Liver (tissue), 9 donors: Measurements from ENCODE around the gene ARMC9. TPM values are rescaled to one million over a fixed set of nuclear protein-coding genes. Genes with fewer than 3 reads are reported as not detected.

Experiments
- DNase-seq: peaks from one replicate; pipeline ENCODE4 v3.0.0-alpha.2; 2017; ENCODE audit warnings: low spot score
- H3K27ac ChIP-seq, 2 donors: one replicate each; pipeline ENCODE4 v1.7.0; 2013; ENCODE audit warnings: inconsistent platforms in 2 of 2, low read length in 2 of 2, control low read depth in 1 of 2, low read depth in 1 of 2, mild to moderate bottlenecking in 1 of 2
- H3K27me3 ChIP-seq, 4 donors: one replicate each; pipeline versions ENCODE4 v1.6.1 to v1.7.0; 2013; ENCODE audit warnings: low read length in 3 of 4, inconsistent platforms in 1 of 4, mild to moderate bottlenecking in 1 of 4, moderate library complexity in 1 of 4; ENCODE audit not compliant: control insufficient read depth in 4 of 4, insufficient read depth in 4 of 4
- H3K36me3 ChIP-seq, 4 donors: one replicate each; pipeline versions ENCODE4 v1.6.1 to v1.7.0; 2013; ENCODE audit warnings: low read length in 3 of 4, mild to moderate bottlenecking in 3 of 4, low read depth in 1 of 4, moderate library complexity in 1 of 4; ENCODE audit not compliant: control insufficient read depth in 4 of 4, insufficient read depth in 3 of 4
- H3K4me1 ChIP-seq, 4 donors: one replicate each; pipeline versions ENCODE4 v1.6.1 to v1.7.0; 2013; ENCODE audit warnings: low read length in 3 of 4, mild to moderate bottlenecking in 3 of 4, moderate library complexity in 1 of 4; ENCODE audit not compliant: control insufficient read depth in 4 of 4, insufficient read depth in 4 of 4
- H3K4me3 ChIP-seq, 3 donors: one replicate each; pipeline versions ENCODE4 v1.6.1 to v1.7.0; 2013; ENCODE audit warnings: low read length in 3 of 3, control low read depth in 1 of 3, low read depth in 1 of 3, mild to moderate bottlenecking in 1 of 3
- H3K9ac ChIP-seq, 2 donors: one replicate each; pipeline ENCODE4 v1.7.0; 2013; ENCODE audit warnings: low read length in 2 of 2, mild to moderate bottlenecking in 2 of 2, moderate library complexity in 2 of 2, control low read depth in 1 of 2, low read depth in 1 of 2
- H3K9me3 ChIP-seq, 4 donors: one replicate each; pipeline versions ENCODE4 v1.6.1 to v1.7.0; 2013; ENCODE audit warnings: low read length in 3 of 4; ENCODE audit not compliant: control insufficient read depth in 4 of 4
- EGR1 ChIP-seq, 2 donors: IDR thresholded peaks; 2 replicates each; pipeline ENCODE4 v1.6.1; 2016 to 2018; ENCODE audit warnings: antibody characterized with exemption in 2 of 2, low read depth in 2 of 2
- FOXA1 ChIP-seq: IDR thresholded peaks from 2 replicates; pipeline ENCODE4 v1.6.1; 2016; ENCODE audit warnings: antibody characterized with exemption
- FOXA2 ChIP-seq: IDR thresholded peaks from 2 replicates; pipeline ENCODE4 v1.6.1; 2016; ENCODE audit warnings: antibody characterized with exemption
- GABPA ChIP-seq, 2 donors: IDR thresholded peaks in 1 of 2; conservative IDR thresholded peaks in 1 of 2; 2 replicates each; pipeline ENCODE4 v1.6.1; 2016; ENCODE audit warnings: antibody characterized with exemption in 2 of 2, mild to moderate bottlenecking in 1 of 2, moderate library complexity in 1 of 2
- HNF4A ChIP-seq, 2 donors: conservative IDR thresholded peaks; 2 replicates each; pipeline ENCODE4 v1.6.1; 2016; ENCODE audit warnings: antibody characterized with exemption in 2 of 2, mild to moderate bottlenecking in 2 of 2
- HNF4G ChIP-seq: IDR thresholded peaks from 2 replicates; pipeline ENCODE4 v1.6.1; 2016; ENCODE audit warnings: antibody characterized with exemption
- JUND ChIP-seq, 2 donors: IDR thresholded peaks; 2 replicates each; pipeline ENCODE4 v1.6.1; 2016; ENCODE audit warnings: antibody characterized with exemption in 2 of 2
- NR2F2 ChIP-seq: IDR thresholded peaks from 2 replicates; pipeline ENCODE4 v1.6.1; 2016; ENCODE audit warnings: antibody characterized with exemption
- RAD21 ChIP-seq, 2 donors: IDR thresholded peaks; 2 replicates each; pipeline ENCODE4 v1.6.1; 2016; ENCODE audit warnings: antibody characterized with exemption in 2 of 2, mild to moderate bottlenecking in 2 of 2
- RXRA ChIP-seq, 2 donors: IDR thresholded peaks; 2 replicates each; pipeline ENCODE4 v1.6.1; 2017 to 2018; ENCODE audit warnings: antibody characterized with exemption in 2 of 2, mild to moderate bottlenecking in 1 of 2
- SP1 ChIP-seq: IDR thresholded peaks from 2 replicates; pipeline ENCODE4 v1.6.1; 2018; ENCODE audit warnings: antibody characterized with exemption, mild to moderate bottlenecking
- TAF1 ChIP-seq: conservative IDR thresholded peaks from 2 replicates; pipeline ENCODE4 v1.6.1; 2016; ENCODE audit warnings: antibody characterized with exemption, mild to moderate bottlenecking
- YY1 ChIP-seq: IDR thresholded peaks from 2 replicates; pipeline ENCODE4 v1.6.1; 2016; ENCODE audit warnings: antibody characterized with exemption, mild to moderate bottlenecking
- WGBS: extraction: QIAGEN DNeasy Blood & Tissue Kit; methylation state at CpG from one replicate; pipeline ENCODE4 v1.1.7; 2013; 5-methylcytosine and 5-hydroxymethylcytosine counted together
- polyA plus RNA-seq, 2 donors: library from polyadenylated mRNA; stranded (reverse) in 1 of 2; unstranded in 1 of 2; fragments of 200-250 nt in 1 of 2; fragments of >200 nt in 1 of 2; fragmentation: Nextera tagmentation in 1 of 2; extraction: Ambion mirVana in 1 of 2; gene quantifications; one replicate each; pipeline versions ENCODE4 v1.2.1 to v1.2.3, GENCODE V29; 2013 to 2015
- total RNA-seq, 2 donors: library from RNA; depleted of rRNA; stranded (reverse); fragments of >200 nt; gene quantifications; one replicate each; pipeline ENCODE4 v1.2.3, GENCODE V29; 2014
- TF ChIP-seq, protein P1 (sequence below): IDR thresholded peaks from 2 replicates; pipeline ENCODE4 v1.6.1; 2016; ENCODE audit warnings: antibody characterized with exemption
- TF ChIP-seq, protein P2 (sequence below): fragments of 150-350 bp; IDR thresholded peaks from 2 replicates; pipeline ENCODE4 v1.5.1; 2017; ENCODE audit warnings: improper control_type of control experiment, low read depth, low read length; ENCODE audit not compliant: missing input control
- TF ChIP-seq, protein P3 (sequence below): IDR thresholded peaks from 2 replicates; pipeline ENCODE4 v1.6.1; 2016; ENCODE audit warnings: antibody characterized with exemption, mild to moderate bottlenecking
- donor health status: healthy.
- donor health status: healthy.
- donor health status: healthy.
- donor health status: healthy.
- donor health status: healthy.

The ARMC9 gene
- total and polyA plus RNA-seq, 4 donors: 1.1 to 2.3 (median 1.8) TPM

DNA sequence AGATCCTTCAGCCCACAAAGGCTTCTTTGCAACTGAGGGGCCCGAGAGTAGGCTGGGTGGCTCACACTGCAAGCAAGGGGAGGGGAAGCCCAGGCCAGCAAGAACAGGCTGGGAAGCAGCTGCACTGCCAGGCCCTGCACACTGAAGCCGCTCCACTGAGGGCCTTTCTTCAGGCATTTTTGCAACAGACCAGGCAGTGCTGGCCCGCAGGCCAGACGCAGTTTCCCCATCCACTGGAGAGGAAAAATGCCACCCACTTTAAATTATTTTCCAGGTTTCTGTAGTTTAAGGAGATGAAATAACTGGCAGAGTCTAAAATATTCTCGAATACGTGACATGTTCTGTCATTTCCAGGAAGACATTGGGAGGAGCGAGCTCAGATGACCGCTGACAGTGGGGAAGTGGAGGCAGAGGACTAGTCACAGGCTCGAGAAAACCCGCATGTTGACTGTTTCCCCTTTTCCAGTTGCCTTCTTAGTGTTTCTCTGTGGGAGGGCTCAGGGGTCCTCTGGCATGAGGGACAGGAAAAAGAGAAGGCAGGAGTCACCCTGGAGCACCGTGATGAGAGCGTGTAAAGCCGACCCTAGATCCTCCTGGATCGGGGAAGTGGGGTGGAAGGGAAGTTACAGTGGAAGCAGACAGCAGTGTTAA lies 143.8 kb downstream of the ARMC9 start:
- no peaks in the 10 kb centered on the region for H3K9me3 ChIP-seq
- H3K27ac ChIP-seq: no peak overlapping the region
- DNase-seq: no peak
- H3K9ac ChIP-seq: no peak overlapping the region
- no peaks in the 10 kb centered on the region for H3K4me1 ChIP-seq
- 85% methylated on average over 14 of the region's 14 CpGs for WGBS
- H3K36me3 ChIP-seq: no peaks in the 10 kb centered on the region
- TF ChIP-seq RAD21 (IDR thresholded peaks at IDR 0.05): no peak
- TF ChIP-seq NR2F2: no peak
- TF ChIP-seq GABPA (IDR thresholded peaks at IDR 0.05 in 1 of 2, conservative IDR thresholded peaks at IDR 0.05 in 1 of 2): no peak
- TF ChIP-seq SP1: no peak
- TF ChIP-seq EGR1 (IDR thresholded peaks at IDR 0.05; ENCODE audit: low read depth in 2 of 2): no peak
- TF ChIP-seq HNF4G: no peak
- no peak for TF ChIP-seq JUND (IDR thresholded peaks at IDR 0.05)
- TF ChIP-seq, protein P1, sequence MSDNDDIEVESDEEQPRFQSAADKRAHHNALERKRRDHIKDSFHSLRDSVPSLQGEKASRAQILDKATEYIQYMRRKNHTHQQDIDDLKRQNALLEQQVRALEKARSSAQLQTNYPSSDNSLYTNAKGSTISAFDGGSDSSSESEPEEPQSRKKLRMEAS: no peak
- TF ChIP-seq FOXA2: no peak
- TF ChIP-seq RXRA (IDR thresholded peaks at IDR 0.05): no peak
- no peak for TF ChIP-seq HNF4A (conservative IDR thresholded peaks at IDR 0.05)
- TF ChIP-seq, protein P2, sequence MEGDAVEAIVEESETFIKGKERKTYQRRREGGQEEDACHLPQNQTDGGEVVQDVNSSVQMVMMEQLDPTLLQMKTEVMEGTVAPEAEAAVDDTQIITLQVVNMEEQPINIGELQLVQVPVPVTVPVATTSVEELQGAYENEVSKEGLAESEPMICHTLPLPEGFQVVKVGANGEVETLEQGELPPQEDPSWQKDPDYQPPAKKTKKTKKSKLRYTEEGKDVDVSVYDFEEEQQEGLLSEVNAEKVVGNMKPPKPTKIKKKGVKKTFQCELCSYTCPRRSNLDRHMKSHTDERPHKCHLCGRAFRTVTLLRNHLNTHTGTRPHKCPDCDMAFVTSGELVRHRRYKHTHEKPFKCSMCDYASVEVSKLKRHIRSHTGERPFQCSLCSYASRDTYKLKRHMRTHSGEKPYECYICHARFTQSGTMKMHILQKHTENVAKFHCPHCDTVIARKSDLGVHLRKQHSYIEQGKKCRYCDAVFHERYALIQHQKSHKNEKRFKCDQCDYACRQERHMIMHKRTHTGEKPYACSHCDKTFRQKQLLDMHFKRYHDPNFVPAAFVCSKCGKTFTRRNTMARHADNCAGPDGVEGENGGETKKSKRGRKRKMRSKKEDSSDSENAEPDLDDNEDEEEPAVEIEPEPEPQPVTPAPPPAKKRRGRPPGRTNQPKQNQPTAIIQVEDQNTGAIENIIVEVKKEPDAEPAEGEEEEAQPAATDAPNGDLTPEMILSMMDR: no peak
- no peak for TF ChIP-seq TAF1
- no peak for TF ChIP-seq FOXA1
- no peak overlapping the region for H3K4me3 ChIP-seq
- no peaks in the 10 kb centered on the region for H3K27me3 ChIP-seq

DNA sequence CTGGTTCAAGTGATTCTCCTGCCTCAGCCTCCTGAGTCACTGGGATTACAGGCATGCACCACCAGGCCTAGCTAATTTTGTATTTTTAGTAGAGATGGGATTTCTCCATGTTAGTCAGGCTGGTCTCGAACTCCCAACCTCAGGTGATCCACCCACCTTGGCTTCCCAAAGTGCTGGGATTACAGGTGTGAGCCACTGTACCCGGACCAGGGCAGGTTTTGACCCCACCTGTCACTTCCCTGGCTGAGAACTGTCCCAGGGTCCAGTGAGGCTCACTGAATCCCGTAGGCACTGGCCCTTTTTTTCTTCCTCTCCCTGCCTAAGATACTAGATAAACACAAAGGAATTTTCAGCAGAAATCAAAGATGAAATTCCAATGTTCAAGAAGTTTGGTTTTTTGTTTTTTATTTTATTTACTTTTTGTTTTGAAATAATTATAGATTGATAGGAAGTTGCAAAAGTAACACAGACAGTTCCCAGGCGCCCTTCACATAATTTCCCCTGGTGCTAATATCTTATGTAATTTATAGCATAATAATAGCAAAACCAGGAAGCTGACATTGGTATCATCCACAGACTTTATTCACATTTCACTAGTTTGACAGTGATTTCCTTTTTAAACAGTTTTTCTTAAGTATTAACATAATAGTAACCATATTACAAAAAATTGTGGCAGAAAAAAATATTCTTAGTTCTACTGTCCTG lies 144.7 kb downstream of the ARMC9 start:
- no peak overlapping the region for H3K9ac ChIP-seq
- TF ChIP-seq HNF4A (conservative IDR thresholded peaks at IDR 0.05) (no peak), RXRA (IDR thresholded peaks at IDR 0.05) (no peak), JUND (IDR thresholded peaks at IDR 0.05) (no peak), HNF4G (no peak), SP1 (no peak), YY1 (no peak), FOXA2 (no peak), NR2F2 (no peak), GABPA (IDR thresholded peaks at IDR 0.05 in 1 of 2, conservative IDR thresholded peaks at IDR 0.05 in 1 of 2) (no peak), RAD21 (IDR thresholded peaks at IDR 0.05) (no peak), TAF1 (no peak), FOXA1 (no peak), EGR1 (IDR thresholded peaks at IDR 0.05; ENCODE audit: low read depth in 2 of 2) (no peak)
- TF ChIP-seq, protein P2: no peak
- TF ChIP-seq, protein P3, sequence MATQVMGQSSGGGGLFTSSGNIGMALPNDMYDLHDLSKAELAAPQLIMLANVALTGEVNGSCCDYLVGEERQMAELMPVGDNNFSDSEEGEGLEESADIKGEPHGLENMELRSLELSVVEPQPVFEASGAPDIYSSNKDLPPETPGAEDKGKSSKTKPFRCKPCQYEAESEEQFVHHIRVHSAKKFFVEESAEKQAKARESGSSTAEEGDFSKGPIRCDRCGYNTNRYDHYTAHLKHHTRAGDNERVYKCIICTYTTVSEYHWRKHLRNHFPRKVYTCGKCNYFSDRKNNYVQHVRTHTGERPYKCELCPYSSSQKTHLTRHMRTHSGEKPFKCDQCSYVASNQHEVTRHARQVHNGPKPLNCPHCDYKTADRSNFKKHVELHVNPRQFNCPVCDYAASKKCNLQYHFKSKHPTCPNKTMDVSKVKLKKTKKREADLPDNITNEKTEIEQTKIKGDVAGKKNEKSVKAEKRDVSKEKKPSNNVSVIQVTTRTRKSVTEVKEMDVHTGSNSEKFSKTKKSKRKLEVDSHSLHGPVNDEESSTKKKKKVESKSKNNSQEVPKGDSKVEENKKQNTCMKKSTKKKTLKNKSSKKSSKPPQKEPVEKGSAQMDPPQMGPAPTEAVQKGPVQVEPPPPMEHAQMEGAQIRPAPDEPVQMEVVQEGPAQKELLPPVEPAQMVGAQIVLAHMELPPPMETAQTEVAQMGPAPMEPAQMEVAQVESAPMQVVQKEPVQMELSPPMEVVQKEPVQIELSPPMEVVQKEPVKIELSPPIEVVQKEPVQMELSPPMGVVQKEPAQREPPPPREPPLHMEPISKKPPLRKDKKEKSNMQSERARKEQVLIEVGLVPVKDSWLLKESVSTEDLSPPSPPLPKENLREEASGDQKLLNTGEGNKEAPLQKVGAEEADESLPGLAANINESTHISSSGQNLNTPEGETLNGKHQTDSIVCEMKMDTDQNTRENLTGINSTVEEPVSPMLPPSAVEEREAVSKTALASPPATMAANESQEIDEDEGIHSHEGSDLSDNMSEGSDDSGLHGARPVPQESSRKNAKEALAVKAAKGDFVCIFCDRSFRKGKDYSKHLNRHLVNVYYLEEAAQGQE: no peak
- TF ChIP-seq, protein P1: no peak
- no peaks in the 10 kb centered on the region for H3K4me1 ChIP-seq
- no peaks in the 10 kb centered on the region for H3K27me3 ChIP-seq
- H3K27ac ChIP-seq: no peak overlapping the region
- H3K4me3 ChIP-seq: no peak overlapping the region
- H3K36me3 ChIP-seq: no peaks in the 10 kb centered on the region
- 84% methylated on average over 4 of the region's 4 CpGs for WGBS
- no peak for DNase-seq
- H3K9me3 ChIP-seq: no peaks in the 10 kb centered on the region
